HK-2 (cell line): Measurements from ENCODE around the gene DIS3L2.

Experiments used
- DNase-seq: peaks from one replicate; pipeline ENCODE4 v3.0.0-alpha.2; 2018; ENCODE audit not compliant: unreplicated experiment

The DIS3L2 gene

DNA sequence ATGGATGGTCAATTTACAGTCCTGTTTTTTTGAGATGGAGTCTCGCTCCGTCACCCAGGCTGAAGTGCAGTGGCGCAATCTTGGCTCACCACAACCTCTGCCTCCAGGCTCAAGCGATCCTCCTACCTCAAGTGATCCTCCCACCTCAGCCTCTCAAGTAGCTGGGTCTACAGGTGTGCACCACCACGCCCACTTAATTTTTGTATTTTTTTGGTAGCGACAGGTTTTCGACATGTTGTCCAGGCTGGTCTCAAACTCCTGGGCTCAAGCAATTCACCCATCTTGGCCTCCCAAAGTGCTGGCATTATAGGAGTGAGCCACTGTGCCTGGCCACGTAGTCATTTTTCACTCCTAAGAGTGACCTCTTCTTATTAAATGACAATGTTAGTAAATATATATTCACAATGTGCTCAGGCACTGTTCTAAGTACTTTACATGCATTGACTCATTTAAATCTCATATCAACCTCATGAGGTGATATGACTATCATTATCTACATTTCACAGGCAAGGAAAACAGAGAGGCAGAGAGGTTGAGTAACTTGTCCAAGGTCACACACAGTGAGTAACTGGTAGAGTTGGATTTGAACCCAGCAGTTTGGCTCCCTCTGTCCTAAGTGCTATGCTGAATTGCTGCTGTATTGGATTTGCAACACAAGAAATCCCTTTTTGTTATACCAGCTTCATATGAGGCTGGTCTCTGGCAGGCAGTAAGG is 5.6 kb upstream of the DIS3L2 start:
- DNase-seq, result no peak

- DNase-seq, result no peak
Observed at GRCh38 chr2:231957913-231958763, 3.4 kb upstream of the DIS3L2 start.

DNA sequence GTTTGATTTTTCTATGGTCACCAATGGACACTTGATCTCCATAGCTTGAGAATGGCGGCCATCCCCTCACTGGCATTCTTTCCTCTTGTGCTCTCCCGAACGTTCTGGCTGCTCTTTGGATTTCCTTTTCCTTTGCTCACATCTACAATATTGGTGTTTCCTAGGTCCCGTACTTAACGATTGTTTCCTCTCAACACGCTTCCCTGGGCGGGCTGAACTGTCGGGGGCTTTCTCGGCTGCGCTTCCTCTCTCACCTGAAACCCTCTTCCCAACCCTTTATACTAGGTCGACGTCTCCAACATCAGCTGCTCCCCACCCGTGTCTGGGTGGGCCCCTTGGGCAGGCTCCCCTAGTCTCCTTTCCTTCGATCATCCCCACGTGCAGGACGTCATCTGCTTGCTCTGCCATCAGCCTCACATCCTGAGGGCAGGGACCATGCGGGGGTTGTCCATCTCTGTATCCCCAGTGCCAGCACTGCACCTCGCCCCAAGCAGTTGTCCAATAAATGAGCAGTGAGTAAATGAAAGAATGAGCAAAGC is 634 bp upstream of the DIS3L2 start:
- no peak for DNase-seq

GRCh38 chr2:231965102-231965501 is 3.6 kb downstream of the DIS3L2 start:
- DNase-seq, result no peak

GRCh38 chr2:231966886-231967285 is 5.4 kb downstream of the DIS3L2 start:
- no peak for DNase-seq

DNA sequence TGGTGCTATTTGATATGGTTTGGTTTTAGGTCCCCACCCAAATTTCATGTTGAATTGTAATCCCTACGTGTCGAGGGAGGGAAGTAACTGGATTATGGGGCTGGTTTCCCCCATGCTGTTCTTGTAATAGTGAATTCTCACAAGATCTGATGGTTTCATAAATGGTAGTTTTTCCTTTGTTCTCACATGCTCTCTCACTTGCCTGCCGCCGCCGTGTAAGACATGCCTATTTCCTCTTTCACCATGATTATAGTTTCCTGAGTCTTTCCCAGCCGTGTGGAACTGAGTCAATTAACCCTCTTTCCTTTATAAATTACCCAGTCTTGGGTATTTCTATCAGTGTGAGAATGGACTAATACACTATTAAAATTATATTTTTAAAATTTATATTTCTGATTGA is 7.3 kb downstream of the DIS3L2 start:
- DNase-seq, result no peak

GRCh38 chr2:231970461-231970860 is 8.9 kb downstream of the DIS3L2 start:
- no peak for DNase-seq

DNA sequence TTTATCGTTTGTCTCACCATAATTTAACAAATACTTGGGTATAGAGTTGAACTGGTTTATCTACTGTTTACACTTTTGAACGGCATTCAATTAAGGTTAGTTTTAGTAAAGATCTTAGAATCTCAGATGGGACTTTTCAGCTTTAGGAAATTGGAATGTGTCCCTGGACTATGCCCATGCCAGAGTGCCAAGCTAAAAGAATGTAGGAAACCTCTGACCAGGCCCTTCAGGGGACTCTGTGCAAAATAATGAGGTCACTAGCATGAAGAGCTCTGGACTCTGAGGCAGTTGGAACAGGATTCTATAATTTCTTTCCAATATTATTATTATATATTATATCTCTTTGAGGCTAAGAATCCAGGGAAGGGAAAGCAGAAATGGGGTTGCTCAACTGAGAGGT is 13.5 kb downstream of the DIS3L2 start:
- no peak for DNase-seq

- DNase-seq, result no peak
Observed at GRCh38 chr2:231977430-231977829, 15.9 kb downstream of the DIS3L2 start.

GRCh38 chr2:231984992-231985391 is 23.5 kb downstream of the DIS3L2 start:
- no peak for DNase-seq

- no peak for DNase-seq
Observed at GRCh38 chr2:231985823-231986261, 24.3 kb downstream of the DIS3L2 start.

- DNase-seq, result no peak
Observed at GRCh38 chr2:231987124-231987727, 25.7 kb downstream of the DIS3L2 start.

DNA sequence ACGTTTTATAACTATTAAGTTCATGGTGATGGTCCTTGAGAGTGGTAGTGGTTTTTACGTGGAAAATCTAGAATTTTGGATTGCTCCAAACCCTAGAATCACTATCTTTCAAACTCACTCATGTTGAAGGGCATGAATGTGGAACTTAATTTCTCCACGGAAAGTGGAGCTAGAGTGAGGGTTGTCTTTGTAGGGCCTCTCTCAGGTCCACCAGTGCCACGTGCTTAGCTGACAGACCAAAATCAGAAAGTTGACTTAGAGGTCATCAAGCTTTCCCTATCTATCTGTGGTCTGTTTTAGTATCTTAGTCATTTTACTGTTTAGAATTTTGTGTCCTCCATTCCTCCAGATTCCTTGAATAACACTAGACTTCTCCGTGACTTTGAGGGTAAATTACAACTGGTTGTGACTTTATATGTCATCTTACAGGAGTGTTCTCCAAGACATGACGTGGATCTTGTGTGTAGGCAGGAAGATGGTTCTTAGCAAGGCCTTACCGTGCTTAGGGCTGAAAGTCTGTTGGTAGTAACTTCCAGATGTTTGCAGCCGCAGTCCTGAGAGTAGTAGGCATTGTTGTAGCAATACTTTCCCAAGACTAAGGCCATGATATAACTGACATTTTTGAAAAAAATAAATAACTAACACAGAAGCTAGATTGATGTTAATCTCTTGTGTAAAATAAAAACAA is 26.8 kb downstream of the DIS3L2 start:
- DNase-seq, result no peak

DNA sequence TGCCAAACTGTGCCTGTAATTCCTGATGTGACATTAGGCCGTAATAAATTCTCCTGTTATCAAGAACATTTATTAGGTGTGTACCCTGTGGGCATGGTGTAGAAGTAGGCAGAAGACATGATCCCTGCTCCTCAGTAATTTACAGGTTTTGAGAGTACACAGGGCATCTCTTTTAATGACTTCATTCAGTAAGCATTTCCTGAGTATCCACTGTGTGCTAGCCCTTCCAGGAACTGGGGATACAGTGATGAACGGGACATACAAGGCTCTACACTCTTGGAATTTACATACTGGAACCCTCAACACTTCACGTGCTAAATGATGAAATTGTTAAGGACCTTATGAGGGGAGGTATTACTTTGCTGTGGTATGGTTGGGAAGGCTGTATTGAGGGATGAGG is 30.2 kb downstream of the DIS3L2 start:
- DNase-seq, result no peak

GRCh38 chr2:231992888-231993287 is 31.4 kb downstream of the DIS3L2 start:
- DNase-seq, result no peak

DNA sequence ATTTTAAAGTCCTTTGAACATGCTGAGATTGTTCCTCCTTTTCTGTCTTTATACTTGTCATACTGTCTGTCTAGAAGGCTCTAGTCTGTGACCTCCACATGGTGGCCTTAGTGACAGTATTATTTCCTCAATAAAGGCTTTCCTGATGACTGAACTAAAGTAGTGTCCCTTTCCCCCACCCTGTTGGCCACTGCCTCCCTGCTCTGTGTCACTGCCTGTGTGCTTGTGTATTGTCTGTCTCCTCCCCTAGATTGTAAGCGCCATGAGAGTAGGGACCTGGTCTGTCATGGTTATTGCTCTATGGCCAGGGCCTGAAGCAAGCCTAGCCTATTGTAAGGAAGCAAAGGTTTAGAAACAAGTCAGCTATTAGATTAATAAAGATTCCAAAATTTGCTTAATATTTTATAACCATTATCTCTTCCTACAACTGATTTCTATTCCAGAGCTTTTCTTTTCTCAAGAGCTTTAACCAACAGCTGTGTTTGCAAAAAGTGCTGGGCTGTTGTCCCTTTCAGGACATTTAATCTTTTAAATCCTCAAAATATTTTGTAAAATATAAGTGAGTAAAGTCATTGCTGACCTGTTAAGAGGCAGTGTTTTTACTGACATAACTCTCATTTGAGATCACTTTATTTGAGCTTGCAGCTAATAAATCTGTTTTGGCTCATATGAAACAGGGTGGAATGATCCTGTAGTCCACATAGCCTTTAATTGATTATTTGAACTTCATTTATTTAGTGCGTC is 35.5 kb downstream of the DIS3L2 start:
- no peak for DNase-seq

DNA sequence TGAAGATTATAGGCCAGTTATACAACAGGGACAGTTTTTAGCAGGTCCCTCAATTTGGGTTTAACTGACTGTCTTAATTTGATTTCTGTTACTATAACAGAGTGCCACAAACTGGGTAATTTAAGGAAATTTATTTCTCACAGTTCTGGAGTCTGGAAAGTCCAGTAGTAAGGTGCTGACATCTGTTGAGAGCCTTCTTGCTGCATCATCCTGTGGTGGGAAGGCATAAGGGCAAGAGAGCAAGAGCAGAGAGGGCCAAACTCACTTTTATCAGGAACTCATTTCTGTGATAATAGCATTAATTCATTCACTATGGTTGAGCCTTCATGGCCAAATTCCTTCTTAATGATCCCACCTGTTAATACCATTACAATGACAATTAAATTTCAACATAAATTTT is 36.5 kb downstream of the DIS3L2 start:
- no peak for DNase-seq

- DNase-seq, result no peak
Observed at GRCh38 chr2:232000439-232000838, 38.9 kb downstream of the DIS3L2 start.

GRCh38 chr2:232001073-232001472 is 39.6 kb downstream of the DIS3L2 start:
- DNase-seq, result no peak

DNA sequence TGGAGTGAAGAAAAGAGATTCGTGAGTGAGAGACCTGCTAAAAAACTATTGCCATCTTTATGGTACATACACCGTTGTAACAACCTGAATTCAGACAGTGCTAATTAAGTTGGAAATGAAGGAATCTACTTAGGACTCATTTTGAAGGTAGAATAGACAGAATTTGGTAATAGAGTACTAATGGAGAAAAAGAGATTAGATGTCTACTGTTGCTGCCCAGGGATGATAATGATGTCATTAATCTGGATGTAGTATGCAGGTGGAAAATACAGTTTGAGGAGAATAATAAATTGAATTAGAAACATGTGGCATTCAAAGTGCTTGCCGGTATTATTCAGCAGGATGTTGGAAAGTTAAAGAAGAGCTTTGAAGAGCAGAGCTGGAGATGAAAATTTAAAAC is 44.7 kb downstream of the DIS3L2 start:
- DNase-seq, result no peak
